ENCODE measurements around the gene ZNF485.

Gene ZNF485

DNA sequence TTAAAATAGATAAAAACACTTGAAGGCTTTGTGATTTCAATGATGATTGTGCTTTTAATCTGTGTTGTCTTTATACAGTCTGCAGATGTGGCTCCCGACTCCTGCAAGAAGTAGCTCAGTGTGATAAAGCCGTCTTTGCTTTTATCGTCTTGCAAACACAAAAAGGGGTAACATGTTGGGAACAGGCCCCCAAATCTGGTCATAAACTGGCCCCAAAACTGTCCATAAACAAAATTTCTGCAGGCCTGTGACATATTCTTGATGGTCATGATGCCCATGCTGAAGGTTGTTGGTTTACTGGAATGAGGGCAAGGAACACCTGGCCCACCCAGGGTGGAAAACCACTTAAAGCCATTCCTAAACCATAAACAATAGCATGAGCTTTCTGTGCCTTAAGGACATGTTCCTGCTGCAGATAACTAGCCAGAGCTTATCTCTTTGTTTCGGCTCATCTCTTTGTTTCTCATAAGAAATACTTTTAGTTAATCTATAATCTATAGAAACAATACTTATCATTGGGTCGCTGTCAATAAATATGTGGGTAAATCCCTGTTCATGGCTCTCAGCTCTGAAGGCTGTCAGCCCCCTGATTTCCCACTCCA lies 14.8 kb upstream of the ZNF485 start:
- Histone ChIP-seq H3K27ac (replicated peaks) (no peak overlapping the region), H3K27me3 (ENCODE audit: insufficient read depth, poor library complexity, severe bottlenecking) (no peaks in the 10 kb centered on the region), H3K4me3 (replicated peaks; ENCODE audit: insufficient read depth, low read length) (no peak overlapping the region)
- no peak for DNase-seq (ENCODE audit: low read depth in 1 of 2, low spot score in 1 of 2)
- TF ChIP-seq, protein P1, sequence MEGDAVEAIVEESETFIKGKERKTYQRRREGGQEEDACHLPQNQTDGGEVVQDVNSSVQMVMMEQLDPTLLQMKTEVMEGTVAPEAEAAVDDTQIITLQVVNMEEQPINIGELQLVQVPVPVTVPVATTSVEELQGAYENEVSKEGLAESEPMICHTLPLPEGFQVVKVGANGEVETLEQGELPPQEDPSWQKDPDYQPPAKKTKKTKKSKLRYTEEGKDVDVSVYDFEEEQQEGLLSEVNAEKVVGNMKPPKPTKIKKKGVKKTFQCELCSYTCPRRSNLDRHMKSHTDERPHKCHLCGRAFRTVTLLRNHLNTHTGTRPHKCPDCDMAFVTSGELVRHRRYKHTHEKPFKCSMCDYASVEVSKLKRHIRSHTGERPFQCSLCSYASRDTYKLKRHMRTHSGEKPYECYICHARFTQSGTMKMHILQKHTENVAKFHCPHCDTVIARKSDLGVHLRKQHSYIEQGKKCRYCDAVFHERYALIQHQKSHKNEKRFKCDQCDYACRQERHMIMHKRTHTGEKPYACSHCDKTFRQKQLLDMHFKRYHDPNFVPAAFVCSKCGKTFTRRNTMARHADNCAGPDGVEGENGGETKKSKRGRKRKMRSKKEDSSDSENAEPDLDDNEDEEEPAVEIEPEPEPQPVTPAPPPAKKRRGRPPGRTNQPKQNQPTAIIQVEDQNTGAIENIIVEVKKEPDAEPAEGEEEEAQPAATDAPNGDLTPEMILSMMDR (IDR thresholded peaks at IDR 0.05; ENCODE audit: insufficient read depth, low read length), result no peak
- TF ChIP-seq GABPA (IDR thresholded peaks at IDR 0.05; ENCODE audit: low read depth) (no peak), POLR2AphosphoS5 (IDR thresholded peaks at IDR 0.05; ENCODE audit: low read depth) (no peak), SPI1 (IDR thresholded peaks at IDR 0.05; ENCODE audit: borderline replicate concordance, low read depth) (no peak)
- TF ChIP-seq, protein P2, sequence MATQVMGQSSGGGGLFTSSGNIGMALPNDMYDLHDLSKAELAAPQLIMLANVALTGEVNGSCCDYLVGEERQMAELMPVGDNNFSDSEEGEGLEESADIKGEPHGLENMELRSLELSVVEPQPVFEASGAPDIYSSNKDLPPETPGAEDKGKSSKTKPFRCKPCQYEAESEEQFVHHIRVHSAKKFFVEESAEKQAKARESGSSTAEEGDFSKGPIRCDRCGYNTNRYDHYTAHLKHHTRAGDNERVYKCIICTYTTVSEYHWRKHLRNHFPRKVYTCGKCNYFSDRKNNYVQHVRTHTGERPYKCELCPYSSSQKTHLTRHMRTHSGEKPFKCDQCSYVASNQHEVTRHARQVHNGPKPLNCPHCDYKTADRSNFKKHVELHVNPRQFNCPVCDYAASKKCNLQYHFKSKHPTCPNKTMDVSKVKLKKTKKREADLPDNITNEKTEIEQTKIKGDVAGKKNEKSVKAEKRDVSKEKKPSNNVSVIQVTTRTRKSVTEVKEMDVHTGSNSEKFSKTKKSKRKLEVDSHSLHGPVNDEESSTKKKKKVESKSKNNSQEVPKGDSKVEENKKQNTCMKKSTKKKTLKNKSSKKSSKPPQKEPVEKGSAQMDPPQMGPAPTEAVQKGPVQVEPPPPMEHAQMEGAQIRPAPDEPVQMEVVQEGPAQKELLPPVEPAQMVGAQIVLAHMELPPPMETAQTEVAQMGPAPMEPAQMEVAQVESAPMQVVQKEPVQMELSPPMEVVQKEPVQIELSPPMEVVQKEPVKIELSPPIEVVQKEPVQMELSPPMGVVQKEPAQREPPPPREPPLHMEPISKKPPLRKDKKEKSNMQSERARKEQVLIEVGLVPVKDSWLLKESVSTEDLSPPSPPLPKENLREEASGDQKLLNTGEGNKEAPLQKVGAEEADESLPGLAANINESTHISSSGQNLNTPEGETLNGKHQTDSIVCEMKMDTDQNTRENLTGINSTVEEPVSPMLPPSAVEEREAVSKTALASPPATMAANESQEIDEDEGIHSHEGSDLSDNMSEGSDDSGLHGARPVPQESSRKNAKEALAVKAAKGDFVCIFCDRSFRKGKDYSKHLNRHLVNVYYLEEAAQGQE (IDR thresholded peaks at IDR 0.05; ENCODE audit: insufficient replicate concordance, low read depth), result no peak

DNA sequence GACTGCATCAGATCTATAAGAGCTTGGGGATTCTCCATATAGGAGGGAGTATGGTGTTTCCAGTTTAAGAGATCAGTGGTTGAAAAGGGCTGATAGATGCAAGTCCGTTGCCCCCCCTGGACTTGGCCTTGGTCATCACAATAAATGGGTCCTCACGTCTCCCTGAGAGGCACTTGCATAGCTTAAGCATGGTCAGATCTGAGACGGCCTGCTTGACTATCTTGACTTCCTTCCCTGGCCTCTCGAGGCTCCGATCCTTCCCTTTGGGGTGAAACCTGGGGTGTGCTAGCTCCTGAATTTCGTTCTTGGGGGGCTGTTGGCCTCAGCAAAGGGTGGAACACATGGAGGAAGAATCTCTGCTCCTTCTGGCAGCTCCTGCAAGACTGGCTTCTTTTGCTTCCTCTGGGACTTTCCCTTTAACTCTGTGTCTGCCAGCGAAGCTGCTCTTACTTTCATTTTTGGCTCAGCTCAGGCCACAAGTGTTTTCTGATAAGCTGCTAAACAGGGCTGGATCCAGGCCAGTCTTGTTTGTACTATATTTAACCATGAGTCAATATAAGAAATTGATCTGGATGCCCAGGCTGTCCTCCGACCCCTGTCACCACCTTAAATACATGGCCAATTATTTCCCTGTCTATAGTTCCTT lies 11.2 kb upstream of the ZNF485 start:
- no peaks in the 10 kb centered on the region for H3K27me3 ChIP-seq (ENCODE audit: insufficient read depth, poor library complexity, severe bottlenecking)
- no peak overlapping the region for H3K4me3 ChIP-seq (replicated peaks; ENCODE audit: insufficient read depth, low read length)
- no peak overlapping the region for H3K27ac ChIP-seq (replicated peaks)
- no peak for DNase-seq (ENCODE audit: low read depth in 1 of 2, low spot score in 1 of 2)
- TF ChIP-seq GABPA (IDR thresholded peaks at IDR 0.05; ENCODE audit: low read depth), result no peak
- TF ChIP-seq, protein P2 (IDR thresholded peaks at IDR 0.05; ENCODE audit: insufficient replicate concordance, low read depth), result no peak
- TF ChIP-seq POLR2AphosphoS5 (IDR thresholded peaks at IDR 0.05; ENCODE audit: low read depth), result no peak
- TF ChIP-seq, protein P1 (IDR thresholded peaks at IDR 0.05; ENCODE audit: insufficient read depth, low read length), result no peak
- TF ChIP-seq SPI1 (IDR thresholded peaks at IDR 0.05; ENCODE audit: borderline replicate concordance, low read depth), result no peak

DNA sequence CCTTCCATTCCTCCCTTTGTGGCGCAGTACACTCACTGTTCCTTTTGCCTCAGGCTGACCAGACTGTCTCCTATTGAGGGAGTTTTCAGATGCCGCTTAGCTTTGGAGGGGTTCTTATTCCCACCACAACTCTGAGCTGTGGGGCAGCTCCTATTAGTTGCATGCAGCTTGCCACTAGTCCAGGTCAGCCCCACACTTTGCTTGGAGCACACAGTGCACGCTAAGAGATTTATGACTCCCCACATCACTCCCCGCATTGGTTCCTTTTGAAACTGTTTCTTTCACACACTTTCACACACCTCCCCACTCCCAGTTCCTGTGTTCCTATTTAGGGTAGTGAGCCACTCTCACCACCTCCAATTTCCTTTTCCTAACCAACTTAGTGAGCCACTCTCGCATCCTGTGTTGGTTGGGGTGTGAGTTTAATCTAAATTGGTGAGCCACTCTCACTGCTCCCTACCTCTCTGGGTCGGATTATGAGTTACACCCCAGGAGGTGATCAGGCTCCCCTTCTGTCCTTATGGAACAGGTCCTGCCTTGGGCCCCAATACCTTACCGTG lies 10.4 kb upstream of the ZNF485 start:
- no peak overlapping the region for H3K27ac ChIP-seq (replicated peaks)
- no peaks in the 10 kb centered on the region for H3K27me3 ChIP-seq (ENCODE audit: insufficient read depth, poor library complexity, severe bottlenecking)
- no peak overlapping the region for H3K4me3 ChIP-seq (replicated peaks; ENCODE audit: insufficient read depth, low read length)
- no peak for DNase-seq (ENCODE audit: low read depth in 1 of 2, low spot score in 1 of 2)
- no peak for TF ChIP-seq SPI1 (IDR thresholded peaks at IDR 0.05; ENCODE audit: borderline replicate concordance, low read depth)
- no peak for TF ChIP-seq GABPA (IDR thresholded peaks at IDR 0.05; ENCODE audit: low read depth)
- TF ChIP-seq POLR2AphosphoS5 (IDR thresholded peaks at IDR 0.05; ENCODE audit: low read depth), result no peak
- TF ChIP-seq, protein P1 (IDR thresholded peaks at IDR 0.05; ENCODE audit: insufficient read depth, low read length), result no peak
- TF ChIP-seq, protein P2 (IDR thresholded peaks at IDR 0.05; ENCODE audit: insufficient replicate concordance, low read depth), result no peak

Measured in HL-60 (cell line).